Lung microvascular endothelial cell (primary cell): ENCODE measurements around the gene STAT5B. TPM values are rescaled to one million over a fixed set of nuclear protein-coding genes. Genes with fewer than 3 reads are reported as not detected.

Experiments
- DNase-seq, 2 donors: peaks; one replicate each; pipeline versions ENCODE4 v3.0.0 to v3.0.0-alpha.2; 2010; ENCODE audit warnings: low read depth in 2 of 2
- total RNA-seq: library from RNA; depleted of rRNA; stranded (reverse); fragments of >200 nt; gene quantifications from 2 replicates; pipeline ENCODE4 v1.2.1, GENCODE V29; 2014

Gene STAT5B
- total RNA-seq, 1 donor from 2014 or later = 29.8 TPM

DNA sequence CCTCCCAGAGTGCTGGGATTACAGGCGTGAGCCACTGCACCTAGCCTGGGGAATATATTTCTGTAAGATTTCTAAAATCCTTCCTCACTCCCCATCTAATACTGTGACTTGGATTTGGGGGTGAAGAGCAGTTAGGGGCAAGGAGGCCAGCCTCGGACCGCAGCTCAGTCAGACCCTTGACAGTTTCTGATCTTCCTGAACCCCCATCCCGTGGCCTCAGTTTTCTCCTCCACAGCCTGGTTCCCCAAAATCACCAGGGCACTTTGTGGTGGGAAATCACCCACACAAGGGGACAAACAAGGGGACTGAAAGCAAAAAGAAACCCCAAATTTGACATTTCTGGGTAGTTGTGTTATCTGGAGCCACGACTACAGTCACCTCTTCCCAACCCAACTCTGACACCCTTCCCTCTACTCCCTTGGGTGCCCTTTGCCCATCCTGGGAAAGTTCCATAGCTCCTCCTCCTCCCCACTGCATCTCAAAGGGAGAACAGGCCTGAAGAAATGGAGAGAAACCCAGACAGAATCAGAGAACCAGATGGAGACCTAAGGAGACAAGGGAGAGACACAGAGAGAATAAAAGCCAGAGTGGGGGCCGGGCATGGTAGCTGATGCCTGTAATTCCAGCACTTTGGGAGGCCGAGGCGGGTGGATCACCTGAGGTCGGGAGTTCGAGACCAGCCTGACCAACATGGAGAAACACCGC is 9.3 kb upstream of the STAT5B start:
- DNase-seq = no peak

DNA sequence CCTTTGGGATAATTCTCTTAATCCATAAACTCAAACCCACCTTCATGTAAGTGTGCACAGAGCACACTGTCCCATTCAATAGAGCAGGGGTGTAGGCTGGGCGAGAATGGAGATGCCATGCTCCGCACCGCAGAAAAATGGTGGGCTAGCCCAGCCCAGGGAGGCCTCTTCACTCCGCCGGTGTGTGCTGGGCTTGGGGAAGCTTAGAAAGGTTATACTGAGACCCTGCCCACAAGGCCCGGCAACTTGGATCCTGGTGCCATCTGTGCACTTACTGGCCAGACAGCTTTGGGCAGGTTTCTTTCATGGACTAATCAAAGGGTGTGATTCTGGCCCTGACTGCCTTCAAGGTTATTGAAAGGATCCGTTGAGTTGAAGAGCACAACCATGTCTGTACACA is 8.4 kb upstream of the STAT5B start:
- DNase-seq = no peak

- no peak for DNase-seq
Measured at GRCh38 chr17:42284024-42284369, 7.8 kb upstream of the STAT5B start.

DNA sequence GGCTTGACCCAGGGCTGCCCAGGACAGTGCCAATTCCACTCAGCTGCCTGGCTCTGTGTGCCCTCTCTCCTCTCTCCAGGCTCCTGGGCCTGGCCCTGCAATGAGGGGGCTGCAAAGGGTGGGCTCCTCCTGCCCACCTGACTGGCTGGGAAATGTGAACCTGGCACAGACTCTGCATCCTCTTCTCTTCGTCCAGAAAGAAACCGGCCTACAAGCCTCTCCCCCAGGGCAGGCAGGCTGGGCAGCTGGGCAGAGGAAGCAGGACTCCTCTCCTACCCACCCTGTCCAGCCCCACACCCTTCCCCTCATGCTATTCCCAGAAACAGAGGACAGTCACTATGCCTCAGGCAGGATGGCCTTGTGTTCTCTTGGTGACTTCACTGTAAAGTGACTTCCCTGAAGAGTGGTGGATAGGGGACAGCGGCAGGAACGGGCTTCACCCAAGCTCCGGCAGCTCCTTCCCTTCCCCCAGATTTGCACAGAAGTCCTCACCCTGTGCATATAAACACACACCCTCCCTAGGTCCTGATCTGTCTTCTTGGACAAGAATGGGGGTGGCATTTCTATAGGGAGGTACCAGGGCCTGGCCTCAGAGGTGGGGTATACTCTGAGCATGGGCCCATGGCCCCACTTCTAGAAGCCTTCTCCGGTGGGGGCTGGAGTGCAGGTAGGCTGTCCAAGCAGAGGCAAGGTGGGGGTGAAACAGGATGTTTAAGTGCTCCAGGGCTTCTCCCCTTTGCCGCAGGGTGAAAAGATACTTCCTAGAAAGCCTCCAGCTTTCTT is 7.2 kb upstream of the STAT5B start:
- DNase-seq = no peak

- no peak for DNase-seq
Measured at GRCh38 chr17:42282478-42283080, 6.4 kb upstream of the STAT5B start.

GRCh38 chr17:42281571-42282096 is 5.4 kb upstream of the STAT5B start:
- no peak for DNase-seq

- DNase-seq = no peak
Measured at GRCh38 chr17:42279776-42280630, 3.8 kb upstream of the STAT5B start.

DNA sequence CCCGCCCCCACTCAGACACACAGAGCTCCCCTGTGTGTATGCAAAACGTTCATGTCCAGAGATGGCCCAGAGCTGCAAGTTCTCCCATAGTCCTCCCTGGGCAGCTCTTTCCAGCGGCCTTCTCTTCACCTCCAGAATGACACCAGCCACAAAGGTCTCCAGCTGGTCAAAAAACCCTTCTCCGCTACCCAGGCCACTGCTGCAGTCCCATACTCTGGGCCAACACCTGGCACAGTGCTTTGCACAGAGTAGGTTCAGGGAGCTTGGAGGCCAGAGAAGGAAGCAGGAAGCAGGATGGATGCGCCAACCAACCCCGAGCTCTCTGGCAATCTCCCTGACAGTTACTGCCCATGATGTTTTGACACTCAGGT is 1.1 kb upstream of the STAT5B start:
- peak in 1 of 2 donors; percentile 33 for DNase-seq

DNA sequence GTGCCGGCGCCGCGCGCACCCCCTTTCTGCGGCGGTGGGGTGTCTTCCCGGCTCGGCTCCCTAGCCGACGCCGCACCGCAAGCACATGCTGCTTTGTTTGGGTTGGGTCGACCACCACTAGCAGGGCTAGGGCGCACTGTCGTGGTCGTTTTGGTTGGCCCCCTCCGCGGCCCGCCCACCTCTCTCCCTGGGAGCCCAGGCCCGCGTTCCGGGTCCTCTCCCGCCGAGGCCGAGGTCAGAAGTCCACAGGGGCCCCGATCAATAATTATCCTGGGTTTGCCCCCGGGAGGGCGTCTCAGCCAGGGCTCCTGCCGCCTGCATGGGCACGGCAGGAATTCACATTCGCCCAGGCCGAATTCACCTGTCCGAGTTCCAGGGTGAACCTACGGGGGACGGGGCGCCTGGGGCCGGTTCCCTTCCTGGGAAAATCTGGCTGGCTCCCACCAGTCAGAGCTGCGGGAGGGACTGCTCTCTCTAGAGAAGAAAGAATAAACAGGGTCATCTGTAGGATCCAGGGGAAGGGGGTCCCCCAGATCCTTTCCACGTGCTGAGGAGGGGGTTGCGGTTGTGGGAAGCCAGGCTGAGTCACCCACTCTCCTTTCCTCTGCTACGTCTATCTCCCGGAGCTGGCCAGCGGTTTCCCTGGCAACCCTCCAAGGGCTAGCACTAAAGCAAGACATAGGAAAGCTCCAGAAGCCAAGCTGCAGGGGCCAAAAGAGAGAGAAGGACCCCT is 584 bp upstream of the STAT5B start:
- peak; percentile 63 to 88 for DNase-seq

DNA sequence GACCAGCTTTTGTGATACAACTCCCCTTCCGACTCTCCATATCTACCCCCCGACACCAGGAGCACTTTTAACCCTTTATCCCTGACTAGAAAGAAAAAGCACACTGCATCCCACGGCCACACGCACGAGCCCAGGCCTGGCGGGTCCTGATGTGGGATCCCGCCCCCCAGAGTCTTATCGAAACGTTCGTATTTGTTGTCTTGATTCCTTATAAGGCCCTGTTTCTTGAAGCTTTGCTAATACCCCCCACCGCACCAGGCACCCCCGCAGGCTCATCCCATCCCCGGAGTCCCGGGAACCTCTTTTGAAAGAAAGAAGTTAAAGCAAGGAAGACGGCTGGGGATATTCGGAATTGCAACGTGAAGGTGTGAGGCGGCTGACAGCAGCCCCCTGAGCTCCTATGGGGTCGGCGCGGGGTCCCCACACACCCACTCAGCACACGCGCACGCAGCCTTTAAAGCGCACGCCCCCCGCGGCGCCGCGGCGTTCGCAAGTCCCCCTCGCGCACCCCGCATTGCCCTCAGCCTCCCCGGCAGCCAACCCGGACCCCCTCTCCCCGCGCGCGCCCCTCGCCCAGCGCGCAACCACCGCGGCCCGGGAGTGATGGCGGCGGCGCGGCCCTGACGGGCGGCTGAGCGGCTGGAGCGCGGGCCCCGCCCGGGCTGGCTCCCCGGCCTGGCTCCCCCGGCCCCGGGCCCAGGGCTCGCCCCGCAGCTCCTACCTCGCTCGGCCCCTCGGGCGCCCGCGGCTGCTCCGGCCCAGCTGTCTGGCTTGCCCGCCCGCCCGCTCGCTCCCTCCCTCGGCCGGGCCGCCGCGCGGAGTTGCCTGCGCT is 448 bp downstream of the STAT5B start:
- DNase-seq = peak; percentile 21 to 44

GRCh38 chr17:42274812-42275526 is 1.2 kb downstream of the STAT5B start:
- DNase-seq = no peak

DNA sequence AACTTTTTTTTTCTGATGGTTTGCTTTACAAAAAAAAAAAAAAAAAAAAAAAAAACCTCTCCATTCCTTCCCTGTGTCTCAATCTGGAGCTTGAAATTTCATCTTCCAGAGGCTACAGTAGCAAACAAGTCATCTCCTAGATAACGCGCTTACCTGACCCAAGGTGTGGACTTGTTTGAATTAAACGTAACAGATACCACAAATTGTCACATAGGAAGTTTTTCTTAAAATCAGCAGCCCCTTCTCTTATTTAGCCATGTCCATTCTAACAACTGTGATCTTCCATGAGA is 2.0 kb downstream of the STAT5B start:
- DNase-seq = no peak

DNA sequence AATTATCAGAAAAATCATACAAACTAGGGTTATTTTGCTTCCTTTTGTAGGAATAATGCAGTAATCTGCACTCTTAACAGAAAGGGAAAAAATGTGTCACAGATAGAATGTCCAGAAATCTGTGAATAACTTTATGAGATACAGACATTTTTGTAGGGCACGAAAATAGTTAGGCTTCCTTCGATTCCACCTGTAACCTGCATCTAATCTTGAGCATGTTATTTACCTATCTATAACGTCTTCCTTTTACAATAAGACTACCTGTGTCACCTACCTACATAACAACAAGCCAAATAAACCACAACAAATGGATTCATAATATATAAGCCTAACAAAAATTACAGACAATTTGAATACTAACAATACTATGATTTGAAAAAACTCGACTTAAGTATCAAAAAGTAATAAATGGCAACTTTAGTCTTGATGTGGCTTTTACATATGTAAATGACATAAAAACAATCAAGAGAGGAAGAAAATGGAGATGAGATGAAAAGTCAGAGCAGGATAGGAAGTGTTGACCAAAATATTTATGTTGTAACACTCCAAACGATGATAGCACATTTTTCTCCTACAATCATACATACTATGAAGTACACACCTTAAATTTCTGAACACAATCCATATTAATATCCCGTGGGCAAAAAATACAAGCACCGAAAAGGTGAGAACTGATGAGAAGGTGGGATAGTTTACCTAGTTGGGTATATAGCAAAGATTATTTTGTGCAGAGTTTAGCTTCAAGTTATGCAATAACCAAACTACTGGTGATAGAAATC is 2.5 kb downstream of the STAT5B start:
- no peak for DNase-seq

GRCh38 chr17:42272162-42272907 is 3.9 kb downstream of the STAT5B start:
- no peak for DNase-seq

GRCh38 chr17:42271779-42272035 is 4.5 kb downstream of the STAT5B start:
- DNase-seq = no peak

DNA sequence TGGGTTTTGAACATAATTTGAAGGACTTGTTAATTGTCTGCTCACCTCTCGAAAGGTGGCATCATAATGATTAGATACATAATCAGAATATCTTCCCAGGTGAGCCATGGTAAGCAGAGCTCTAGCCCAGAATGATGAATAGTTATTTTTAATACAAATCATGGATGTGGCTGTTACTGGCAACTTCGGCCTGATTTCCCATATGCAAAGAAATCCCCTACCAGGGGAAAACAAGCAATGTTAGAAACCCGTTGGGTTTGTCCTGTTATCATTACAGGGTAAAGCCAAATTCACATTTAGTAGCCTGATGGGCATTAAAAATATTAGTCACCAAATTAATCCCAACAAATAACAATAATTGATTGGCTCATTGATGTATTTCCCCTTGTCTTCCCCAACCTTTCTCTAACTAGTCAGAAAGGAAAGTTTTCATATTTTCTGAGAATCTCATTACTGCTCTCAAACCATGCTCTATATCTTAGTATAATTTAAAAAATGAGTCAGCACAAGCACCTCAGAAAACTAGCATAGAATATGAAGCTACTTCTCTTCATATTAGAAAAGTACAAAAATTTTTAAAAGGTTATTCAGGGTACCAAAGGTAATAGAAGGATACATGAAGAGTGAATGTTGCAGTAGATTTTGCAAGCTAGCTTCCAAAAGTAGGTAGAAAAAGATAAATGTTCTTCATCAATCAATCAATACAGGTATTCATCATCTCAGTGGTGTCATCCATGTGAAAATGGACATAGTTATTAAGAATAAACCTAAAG is 5.0 kb downstream of the STAT5B start:
- DNase-seq = no peak

- no peak for DNase-seq
Measured at GRCh38 chr17:42270596-42270995, 5.6 kb downstream of the STAT5B start.

DNA sequence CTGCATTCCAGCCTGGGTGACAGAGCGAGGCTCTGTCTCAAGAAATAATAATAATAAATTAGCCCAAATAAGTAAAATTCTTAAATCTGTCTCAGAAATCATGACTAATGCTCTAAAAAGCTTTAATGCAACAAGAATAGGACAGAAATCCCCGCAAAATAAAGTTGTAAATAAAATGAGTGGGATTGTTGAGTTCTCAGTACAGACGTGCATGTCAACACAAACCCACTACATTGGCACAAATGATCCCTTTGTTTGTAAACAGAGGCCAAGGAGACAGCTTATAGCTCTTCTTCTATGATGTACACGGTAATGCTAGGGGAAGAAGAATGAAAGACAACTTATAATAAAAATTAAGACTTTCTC is 6.0 kb downstream of the STAT5B start:
- no peak for DNase-seq
